GM12873 (cell line): ENCODE results near the gene MCTP2.

Experiments
- TF ChIP-seq, protein P1 (sequence below): IDR thresholded peaks from 2 replicates; pipeline ENCODE4 v1.5.1; 2012; ENCODE audit warnings: low read depth, mild to moderate bottlenecking, moderate library complexity, low read length, control low read depth; ENCODE audit not compliant: insufficient read depth; ENCODE audit errors: missing control alignments

Gene MCTP2

GRCh38 chr15:94280301-94280700, 48.9 kb downstream of the MCTP2 start:
- TF ChIP-seq, protein P1, sequence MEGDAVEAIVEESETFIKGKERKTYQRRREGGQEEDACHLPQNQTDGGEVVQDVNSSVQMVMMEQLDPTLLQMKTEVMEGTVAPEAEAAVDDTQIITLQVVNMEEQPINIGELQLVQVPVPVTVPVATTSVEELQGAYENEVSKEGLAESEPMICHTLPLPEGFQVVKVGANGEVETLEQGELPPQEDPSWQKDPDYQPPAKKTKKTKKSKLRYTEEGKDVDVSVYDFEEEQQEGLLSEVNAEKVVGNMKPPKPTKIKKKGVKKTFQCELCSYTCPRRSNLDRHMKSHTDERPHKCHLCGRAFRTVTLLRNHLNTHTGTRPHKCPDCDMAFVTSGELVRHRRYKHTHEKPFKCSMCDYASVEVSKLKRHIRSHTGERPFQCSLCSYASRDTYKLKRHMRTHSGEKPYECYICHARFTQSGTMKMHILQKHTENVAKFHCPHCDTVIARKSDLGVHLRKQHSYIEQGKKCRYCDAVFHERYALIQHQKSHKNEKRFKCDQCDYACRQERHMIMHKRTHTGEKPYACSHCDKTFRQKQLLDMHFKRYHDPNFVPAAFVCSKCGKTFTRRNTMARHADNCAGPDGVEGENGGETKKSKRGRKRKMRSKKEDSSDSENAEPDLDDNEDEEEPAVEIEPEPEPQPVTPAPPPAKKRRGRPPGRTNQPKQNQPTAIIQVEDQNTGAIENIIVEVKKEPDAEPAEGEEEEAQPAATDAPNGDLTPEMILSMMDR: no peak

DNA sequence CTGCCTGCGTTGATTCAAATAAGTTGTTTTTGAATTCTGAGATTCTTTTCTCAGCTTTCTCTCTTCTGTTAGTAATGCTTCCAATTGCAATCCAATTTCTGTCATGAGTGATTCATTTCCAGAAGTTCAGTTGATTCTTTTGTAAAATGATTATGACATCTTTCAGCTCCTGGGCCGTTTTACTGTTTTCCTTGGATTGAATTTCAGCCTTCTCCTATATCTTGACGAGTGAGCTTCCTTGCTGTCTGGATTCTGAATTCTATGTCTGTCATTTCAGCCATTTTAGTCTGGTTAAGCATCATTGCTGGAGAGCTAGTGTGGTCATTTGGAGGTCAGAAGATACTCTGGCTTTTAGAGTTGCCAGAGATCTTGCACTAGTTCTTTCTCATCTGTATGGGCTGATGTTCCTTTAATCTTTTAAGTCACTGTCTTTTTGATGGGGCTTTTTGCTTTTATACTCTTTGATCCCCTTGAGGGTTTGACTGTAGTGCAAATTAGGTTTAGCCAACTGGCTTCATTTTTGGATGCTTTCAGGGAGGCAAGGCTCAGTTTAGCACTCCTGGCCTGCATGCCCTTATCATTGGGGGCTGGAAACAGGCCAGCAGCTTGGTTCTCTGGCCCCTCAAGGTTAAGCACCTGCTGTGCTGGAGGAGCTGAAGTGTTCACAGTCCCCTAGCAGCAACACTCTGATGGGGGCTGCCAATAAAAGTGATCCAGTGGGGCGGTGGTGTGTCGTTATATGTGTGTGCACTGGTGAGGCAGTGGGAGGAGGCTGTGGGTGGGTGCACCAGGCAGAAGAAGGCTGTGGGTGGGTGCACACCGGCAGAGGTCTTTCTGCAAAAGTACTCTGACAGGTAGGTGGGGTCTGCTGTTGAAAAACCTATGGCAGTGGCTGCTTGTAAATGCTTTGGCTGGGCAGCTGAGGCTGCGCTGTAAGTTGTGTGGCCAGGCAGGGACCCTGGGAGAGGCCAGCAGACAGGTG, 51.2 kb downstream of the MCTP2 start:
- TF ChIP-seq, protein P1: no peak

- TF ChIP-seq, protein P1: no peak
These were observed 55.2 kb downstream of the MCTP2 start for GRCh38 chr15:94286583-94286982.

- TF ChIP-seq, protein P1: peak; percentile 6
These were observed 56.5 kb downstream of the MCTP2 start for GRCh38 chr15:94287794-94288246.

DNA sequence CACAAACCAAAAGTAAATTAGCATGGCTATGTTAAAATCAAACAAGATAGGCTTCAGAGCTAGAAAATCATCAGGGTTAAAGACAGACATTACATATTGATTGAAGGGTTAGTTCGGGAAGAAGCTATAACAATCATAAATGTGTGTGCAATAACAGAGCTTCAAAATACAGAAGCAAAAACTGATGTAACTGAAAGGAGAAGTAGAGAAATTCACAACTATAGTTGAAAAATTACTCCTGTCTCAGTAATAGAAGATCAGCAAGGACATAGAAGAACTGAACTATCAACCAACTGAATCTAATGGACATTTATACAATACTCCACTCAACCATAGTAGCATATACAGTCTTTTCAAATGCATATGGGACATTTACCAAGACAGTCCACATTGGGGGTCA, 59.4 kb downstream of the MCTP2 start:
- TF ChIP-seq, protein P1: no peak

DNA sequence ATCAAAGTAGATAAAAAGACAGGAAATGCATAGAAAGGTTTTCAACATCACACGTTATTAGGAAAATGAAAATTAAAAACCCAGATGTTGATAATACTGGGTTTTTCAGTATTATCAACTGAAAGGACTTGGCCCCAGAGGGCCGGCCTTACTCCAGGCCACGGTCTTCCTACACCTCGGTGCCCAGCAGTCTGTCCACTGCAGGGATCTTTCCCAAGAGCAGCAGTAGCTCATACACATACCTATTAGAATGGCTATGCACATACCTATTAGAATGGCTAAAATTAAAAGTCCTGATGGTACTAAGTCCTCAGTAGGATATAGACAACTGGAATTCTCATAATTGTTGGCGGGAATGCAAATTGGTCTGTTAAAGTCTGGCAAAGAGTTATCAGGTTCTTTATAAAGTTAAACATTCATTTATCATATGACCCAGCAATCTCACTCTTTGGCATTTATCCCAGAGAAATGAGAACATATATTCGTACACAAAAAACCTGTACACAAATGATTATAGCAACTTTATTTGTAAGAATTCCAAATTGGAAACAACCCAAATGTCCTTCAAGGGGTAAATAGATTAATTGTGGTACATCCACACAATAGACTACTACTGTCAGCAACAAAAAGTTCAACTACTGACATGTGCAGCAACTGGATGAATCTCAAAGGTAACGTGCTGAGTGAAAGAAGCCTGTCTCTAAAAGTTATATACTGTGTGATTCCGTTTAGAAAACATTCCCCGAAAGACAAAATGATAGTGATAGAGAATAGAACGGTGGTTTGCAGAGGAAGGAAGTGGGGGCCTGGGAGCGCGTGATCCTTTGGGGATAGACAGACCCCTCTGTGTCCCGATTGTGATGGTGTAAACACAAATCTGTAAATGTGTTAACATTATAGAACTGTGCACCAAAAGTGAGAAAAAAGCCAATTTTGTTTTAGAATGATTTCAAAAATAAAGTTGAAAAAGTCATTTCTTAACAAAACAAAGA, 62.3 kb downstream of the MCTP2 start:
- TF ChIP-seq, protein P1: no peak

DNA sequence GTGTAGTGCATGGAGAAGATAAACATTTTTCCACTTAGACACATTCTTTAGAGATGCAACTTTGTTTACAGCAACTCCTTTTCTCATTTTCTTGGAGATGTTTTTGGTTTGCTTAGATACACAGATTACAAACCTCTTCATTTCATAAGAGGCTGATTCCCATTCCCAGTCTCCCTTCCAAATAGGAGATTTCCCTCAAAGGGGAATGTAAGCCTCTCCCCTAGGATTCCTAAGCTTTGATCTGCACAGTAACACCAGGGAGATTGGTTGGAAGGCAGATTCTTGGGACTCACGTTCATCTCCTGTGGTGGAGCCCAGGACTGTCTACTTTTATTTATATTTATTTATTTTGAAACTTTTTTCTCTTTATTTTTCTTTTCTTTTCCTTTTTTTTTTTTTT, 63.2 kb downstream of the MCTP2 start:
- TF ChIP-seq, protein P1: no peak
